HT-29 (cell line): ENCODE measurements around the gene SMIM29. TPM values are rescaled to one million over a fixed set of nuclear protein-coding genes. Genes with fewer than 3 reads are reported as not detected.

ENCODE experiments used
- DNase-seq: peaks from one replicate; pipeline ENCODE4 v3.0.0-alpha.2; 2015; ENCODE audit warnings: low spot score
- total RNA-seq: library from RNA; depleted of rRNA; stranded (reverse); fragments of >200 nt; shearing (Covaris generic); gene quantifications from 2 replicates; pipeline ENCODE4 v1.2.3, GENCODE V29; 2014

SMIM29 gene
- total RNA-seq, 1 experiment from 2014 or later, result 26.8 TPM

DNA sequence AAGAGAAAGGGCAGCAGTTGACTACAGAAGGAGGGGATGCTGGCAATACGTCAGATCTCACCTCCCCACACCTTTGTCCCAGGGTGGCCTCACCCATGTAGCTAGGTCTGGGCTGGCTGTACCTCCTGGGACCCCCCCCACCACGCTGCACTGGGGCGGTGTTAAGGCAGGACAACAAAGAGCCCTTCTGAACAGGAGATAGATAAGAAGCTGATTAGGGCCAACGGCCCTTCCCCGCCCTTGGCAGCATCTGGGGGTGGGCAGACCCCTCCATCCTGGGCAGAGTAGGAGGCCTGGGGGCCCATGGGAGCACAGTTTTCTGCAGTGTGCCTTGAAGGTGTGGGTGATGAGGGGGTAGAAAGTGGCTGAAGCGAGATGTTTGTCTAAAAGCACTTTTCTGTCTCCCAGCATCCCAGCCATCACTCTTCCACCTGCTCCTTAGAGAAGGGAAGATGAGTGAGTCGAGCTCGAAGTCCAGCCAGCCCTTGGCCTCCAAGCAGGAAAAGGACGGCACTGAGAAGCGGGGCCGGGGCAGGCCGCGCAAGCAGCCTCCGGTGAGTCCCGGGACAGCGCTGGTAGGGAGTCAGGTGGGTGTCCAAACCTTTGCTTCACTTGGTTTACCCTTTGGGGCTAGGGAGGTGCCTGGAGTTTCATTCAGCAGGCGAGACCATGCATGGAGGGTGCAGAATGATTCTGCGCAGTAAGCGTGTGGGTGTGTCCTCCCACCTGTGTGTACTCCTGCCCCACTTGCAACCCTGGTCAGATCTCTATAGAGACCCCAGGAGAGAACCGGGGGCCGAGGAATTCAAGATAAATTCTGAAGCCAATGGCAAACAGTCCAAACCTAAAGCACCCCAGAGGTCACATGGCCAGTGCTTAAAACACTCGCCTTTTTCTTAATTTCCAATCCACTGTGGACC is 8.2 kb downstream of the SMIM29 start:
- DNase-seq, result no peak

GRCh38 chr6:34239893-34240292 is 8.9 kb downstream of the SMIM29 start:
- DNase-seq, result peak; percentile 2

DNA sequence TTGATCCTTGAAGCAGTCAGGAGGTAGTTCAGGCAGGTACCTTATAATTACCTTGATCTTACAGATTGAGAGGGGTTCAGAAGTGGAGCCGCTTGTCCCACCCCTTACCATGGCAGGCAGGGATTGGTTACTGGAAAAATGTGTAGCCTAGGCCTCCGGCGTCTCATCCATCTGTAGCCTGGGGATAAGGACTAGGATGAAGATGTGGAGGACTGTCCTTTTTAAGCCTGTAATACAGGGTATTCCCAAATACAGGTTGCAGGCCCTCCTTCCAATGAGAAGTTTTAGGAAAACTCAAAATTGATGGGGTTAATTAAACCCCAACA is 9.3 kb downstream of the SMIM29 start:
- peak; percentile 39 for DNase-seq

- peak; percentile 34 for DNase-seq
These were observed 10.0 kb downstream of the SMIM29 start for GRCh38 chr6:34238585-34239499.

GRCh38 chr6:34237722-34238584 is 10.9 kb downstream of the SMIM29 start:
- peak; percentile 64 for DNase-seq

GRCh38 chr6:34237316-34237721 is 11.5 kb downstream of the SMIM29 start:
- no peak for DNase-seq

DNA sequence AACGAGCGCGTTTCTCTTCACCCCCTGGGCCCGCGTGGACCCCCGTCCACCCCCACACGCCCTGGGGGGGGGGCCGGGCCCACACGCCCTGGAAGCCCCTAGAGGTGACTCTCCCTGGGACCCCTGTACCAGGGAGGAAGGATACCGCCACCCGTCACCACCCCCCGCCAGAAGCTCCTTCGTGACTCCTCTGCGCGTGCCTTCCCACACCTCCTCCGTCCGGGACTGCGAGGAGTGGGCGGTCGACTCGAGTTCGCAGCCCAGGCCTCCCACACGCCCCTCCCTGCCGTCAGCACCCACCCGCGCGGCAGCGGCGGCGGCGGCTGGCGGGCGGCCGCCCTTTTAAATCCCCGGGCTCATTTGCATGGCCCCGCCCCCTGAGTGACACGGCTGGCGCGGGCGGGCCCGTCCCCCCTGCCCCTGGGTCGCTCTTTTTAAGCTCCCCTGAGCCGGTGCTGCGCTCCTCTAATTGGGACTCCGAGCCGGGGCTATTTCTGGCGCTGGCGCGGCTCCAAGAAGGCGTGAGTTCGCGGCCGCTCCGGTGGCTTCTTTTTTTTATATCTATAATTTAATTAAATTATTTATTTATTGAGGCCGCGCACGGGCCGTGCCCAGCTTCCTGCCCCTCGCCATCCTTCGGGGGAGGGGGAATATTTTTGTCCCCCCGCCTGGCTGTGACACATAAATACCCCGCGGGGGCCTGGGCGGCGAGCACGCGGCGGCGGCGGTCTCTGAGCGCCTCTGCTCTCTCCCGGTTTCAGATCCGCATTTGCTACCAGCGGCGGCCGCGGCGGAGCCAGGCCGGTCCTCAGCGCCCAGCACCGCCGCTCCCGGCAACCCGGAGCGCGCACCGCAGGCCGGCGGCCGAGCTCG is 12.1 kb downstream of the SMIM29 start, which contains the start of gene HMGA1:
HMGA1 (plus strand) TSS at position 431 of the 873 bp plus-strand sequence. CDS start 3,908 bp downstream, outside the sequence.
- DNase-seq, result peak; percentile 90

DNA sequence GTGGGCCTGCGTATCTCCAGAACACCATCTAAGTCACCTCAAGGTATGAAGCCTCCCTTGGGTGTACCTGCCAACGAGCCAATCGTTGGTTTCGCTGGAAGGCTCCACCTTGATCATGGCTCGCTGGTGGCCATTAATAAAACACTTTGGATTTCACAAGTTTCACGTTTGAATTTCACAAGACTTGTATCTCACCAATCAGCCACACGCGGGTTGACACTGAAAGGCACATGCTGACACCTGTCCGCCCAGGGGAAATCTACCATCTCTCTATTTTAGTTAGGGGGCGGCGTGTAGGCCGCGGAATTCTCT is 12.7 kb downstream of the SMIM29 start:
- peak; percentile 68 for DNase-seq

GRCh38 chr6:34235307-34236130 is 13.3 kb downstream of the SMIM29 start:
- DNase-seq, result peak; percentile 75

- DNase-seq, result no peak
These were observed 14.0 kb downstream of the SMIM29 start for GRCh38 chr6:34234667-34235306.

DNA sequence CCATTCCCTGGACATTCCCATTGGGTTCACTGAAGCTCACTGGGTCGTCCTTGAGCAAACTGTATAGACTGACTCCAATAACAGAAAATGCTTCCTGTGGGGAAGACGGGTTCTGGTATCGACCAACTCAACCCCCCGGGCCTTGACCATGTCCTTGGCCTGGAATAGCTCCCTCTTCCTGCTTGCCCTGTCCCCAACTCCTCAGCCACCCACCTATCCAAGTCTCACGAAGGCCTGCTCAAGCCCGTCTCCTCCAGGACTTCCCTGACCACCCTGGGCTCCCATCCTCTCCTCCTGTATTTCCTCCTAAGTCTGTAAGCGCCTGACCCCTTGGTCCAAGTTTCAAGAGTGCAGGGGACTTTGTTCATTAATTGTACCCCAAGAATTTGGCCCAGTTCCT is 14.9 kb downstream of the SMIM29 start:
- DNase-seq, result no peak

DNA sequence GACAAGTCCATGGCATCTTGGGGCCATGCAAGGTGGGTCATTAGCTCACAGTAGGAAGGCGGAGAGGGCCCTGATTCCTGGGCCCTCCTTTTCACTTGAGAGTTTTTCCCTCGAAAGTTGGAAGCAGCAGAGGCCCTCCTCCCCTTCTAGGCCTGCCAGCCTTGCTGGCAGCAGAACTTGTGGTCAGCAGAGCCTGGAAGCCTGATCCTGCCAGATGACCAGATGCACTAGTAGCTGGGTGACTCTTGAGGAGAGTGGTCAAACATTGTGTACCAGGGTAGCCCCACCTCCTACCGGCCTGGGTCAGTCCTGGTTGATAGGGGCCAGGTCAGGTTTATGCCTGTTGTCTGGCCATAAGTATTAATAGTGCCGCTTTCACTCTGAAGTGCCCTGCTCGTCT is 15.9 kb downstream of the SMIM29 start:
- DNase-seq, result no peak

GRCh38 chr6:34231566-34232336 is 17.1 kb downstream of the SMIM29 start:
- no peak for DNase-seq

DNA sequence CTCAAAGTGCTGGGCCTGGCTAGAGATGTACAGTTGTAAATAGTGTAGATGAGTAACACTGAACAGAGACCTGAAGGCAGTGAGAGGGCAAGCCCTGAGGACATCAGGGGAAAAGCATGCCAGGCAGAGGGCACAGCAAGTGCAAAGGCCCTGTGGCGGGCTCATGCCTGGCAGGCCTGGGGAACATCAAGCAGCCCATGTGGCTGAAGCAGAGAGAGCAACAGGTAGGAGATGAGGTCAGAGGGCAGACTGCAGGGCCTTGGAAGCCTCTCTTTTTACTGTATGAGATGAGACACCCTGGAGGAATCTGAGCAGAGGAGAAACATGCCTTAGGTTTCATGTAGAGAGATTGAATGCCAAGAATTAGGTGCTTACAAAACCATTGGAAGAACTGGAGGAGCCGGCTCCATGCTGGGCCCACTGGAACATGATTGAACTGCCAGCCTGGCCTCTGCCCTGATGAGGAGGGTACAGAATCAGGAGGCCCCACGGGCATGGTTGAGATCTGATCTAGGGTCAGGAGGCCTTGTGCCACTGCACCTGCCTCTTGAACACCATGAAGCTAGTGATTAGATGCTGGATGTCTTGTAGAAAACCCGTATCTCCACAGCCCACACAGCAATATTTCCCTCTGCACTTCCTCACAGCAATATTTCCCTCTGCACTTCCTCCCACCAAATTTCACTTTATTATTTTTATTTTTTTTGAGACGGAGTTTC is 18.0 kb downstream of the SMIM29 start:
- no peak for DNase-seq

- no peak for DNase-seq
These were observed 18.9 kb downstream of the SMIM29 start for GRCh38 chr6:34229877-34230276.

GRCh38 chr6:34227761-34228421 is 20.9 kb downstream of the SMIM29 start:
- DNase-seq, result no peak
